Measurements from ENCODE around the gene CDC25A. TPM values are rescaled to one million over a fixed set of nuclear protein-coding genes. Genes with fewer than 3 reads are reported as not detected.
"Not testable (repeated sequence)": the region's sequence is repeated elsewhere in the genome, so short reads cannot be mapped to it uniquely, and the experiment has no call there.

CDC25A gene
- total RNA-seq, 1 donor from 2014 or later = 0.58 TPM

DNA sequence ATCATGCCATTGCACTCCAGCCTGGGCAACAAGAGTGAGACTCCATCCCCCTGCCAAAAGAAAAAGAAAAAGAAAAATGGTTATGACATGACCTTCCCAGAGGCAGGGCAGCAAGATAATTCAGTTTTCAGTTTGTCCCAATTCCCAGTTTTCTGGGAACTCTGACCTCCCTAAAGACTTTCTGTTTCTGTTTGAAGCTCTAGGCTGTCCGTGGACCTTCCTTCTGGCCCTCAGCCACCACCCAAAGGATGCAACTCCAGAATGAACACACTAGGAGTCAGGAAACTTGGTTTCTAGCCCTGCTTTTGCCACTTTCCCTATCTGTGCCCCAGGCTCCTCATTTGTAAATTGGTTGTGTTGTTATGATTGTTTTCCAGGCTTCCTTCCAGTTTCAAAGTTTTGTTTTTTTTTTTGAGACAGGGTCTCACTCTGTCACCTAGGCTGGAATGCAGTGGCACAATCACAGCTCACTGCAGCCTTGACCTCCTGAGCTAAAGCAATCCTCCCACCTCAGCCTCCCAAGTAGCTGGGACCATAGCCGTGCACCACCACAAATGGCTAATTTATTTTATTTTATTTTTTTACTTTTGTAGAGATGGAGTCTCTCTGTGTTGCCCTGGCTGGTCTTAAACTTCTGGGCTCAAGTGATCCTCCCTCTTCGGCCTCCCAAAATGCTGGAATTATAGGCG, 68.6 kb downstream of the CDC25A start:
- DNase-seq (ENCODE audit: low spot score) = peak; percentile 73
- ATAC-seq = peak; percentile 92
- intact Hi-C loops (cut with DNase I) = no loop called here

DNA sequence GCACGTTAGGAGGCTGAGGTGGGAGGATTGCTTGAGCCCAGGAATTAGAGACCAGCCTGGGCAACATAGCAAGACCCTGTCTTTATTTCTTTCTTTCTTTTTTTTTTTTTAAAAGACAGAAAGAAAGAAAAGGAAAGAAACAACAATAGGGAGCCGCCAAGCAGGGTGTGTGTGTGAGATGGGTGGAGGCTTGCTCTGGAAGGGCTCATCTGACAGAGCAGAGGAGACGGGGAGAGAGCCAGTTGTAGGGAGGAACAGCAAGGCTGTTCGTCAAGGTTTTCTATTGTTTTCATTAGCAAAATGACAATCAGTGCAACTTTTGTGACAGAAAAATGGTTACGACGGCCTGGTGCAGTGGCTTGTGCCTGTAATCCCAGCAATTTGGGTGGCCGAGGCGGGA, 69.3 kb downstream of the CDC25A start:
- DNase-seq (ENCODE audit: low spot score) (no peak), ATAC-seq (peak; percentile 71)
- intact Hi-C loops (cut with DNase I) = no loop called here

DNA sequence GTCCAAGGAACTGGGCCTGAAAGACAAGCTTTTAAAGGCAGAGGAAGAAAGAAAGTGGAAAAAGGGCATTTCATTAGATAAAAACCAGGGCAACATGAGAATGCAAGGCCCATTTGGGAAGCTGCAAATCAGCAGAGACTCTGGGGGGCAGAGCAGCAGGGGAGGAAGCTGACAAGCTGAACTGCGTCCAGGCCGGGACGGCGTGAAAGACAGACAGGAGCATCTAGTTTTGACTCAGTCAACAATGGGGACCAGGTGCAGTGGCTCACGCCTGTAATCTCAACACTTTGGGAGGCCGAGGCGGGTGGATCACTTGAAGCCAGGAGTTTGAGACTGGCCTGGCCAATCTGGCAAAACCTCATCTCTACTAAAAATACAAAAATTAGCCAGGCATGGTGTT, 69.9 kb downstream of the CDC25A start:
- intact Hi-C loops (cut with DNase I) = no loop called here
- no peak for DNase-seq (ENCODE audit: low spot score)
- no peak for ATAC-seq

GRCh38 chr3:48112813-48113212, 75.4 kb downstream of the CDC25A start:
- DNase-seq (ENCODE audit: low spot score) (no peak), ATAC-seq (no peak)
- intact Hi-C loops (cut with DNase I) = no loop called here

DNA sequence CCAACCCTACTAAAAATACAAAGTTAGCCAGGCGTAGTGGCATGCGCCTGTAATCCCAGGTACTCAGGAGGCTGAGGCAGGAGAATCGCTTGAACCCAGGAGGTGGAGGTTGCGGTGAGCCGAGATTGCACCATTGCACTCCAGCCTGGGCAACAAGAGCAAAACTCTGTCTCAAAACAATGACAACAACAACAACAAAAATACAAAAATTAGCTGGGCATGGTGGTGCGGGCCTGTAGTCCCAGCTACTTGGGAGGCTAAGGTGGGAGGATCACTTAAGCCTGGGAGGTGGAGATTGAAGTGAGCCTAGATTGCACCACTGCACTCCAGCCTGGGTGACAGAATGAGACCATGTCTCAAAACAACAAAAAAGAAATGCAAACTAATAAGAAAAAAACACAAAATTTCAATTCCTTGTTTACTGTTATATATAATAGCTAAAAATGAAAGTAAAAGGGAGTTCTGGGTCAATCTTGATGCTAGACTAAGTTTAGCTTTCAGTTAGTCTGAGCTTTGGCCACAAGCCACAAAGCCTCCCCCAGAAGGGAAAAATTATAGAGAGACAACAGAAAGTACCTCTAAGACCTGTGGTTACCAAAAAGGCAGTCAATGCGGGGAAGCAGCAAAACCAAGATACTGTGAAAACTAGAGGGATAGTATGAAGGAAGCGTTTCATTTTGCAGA, 76.0 kb downstream of the CDC25A start:
- DNase-seq (ENCODE audit: low spot score); ATAC-seq; intact Hi-C loops (cut with DNase I): not testable (repeated sequence)

DNA sequence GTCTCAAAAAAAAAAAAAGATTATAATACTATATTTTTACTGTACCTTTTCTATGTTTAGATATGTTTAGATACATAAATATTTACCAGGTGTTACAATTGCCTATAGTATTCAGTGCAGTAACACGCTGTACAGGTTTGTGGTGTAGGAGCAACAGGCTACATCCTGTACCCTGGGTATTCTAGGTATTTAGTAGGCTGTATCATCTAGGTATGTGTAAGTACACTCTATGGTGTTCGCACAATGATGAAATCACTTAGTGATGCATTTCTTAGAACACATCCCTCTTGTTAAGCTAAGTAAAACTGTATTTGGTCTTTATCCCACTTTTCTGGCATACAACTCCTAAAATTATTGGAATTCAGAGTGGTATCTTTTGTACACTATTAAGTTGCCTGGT, 77.8 kb downstream of the CDC25A start:
- intact Hi-C loops (cut with DNase I) = no loop called here
- DNase-seq (ENCODE audit: low spot score) (no peak), ATAC-seq (no peak)

- DNase-seq (ENCODE audit: low spot score) (no peak), ATAC-seq (no peak)
- intact Hi-C loops (cut with DNase I) = no loop called here
Observed at GRCh38 chr3:48107227-48107626, 81.0 kb downstream of the CDC25A start.

Small RNA genes lying within 50 kb of the gene (microRNA-seq; reads per million reads assigned to microRNA genes)
- 27.9 reads per million, percentile 36 among the genes with 10 or more reads in this experiment for gene MIR4443

Other genes with a start within 250 kb of the CDC25A start
- 442 TPM for gene MAP4, start 172.0 kb downstream of the CDC25A start, total RNA-seq
- gene CAMP, start 35.1 kb upstream of the CDC25A start, total RNA-seq = 2.0 TPM
- gene ZNF589, start 52.7 kb upstream of the CDC25A start, total RNA-seq = 14.2 TPM
- gene NME6, start 113.0 kb upstream of the CDC25A start, total RNA-seq = 24.0 TPM
- not detected for gene SPINK8, start 145.2 kb upstream of the CDC25A start, total RNA-seq
- gene FBXW12, start 183.8 kb upstream of the CDC25A start, total RNA-seq = 0.27 TPM
- 121 TPM for gene PLXNB1, start 241.7 kb upstream of the CDC25A start, total RNA-seq